GM13976 (cell line): ENCODE measurements around the gene ATXN7.

Source experiments
- DNase-seq: peaks from one replicate; pipeline ENCODE4 v3.0.0; 2012; ENCODE audit warnings: low spot score
- in situ Hi-C: fragments of 300-500 bp; cut with MboI; formaldehyde crosslinking; loops from one replicate; pipeline ENCODE4 v1.12.0; 2022; ENCODE audit warnings: low sequenced_read_pairs, mixed read lengths, inconsistent platforms; ENCODE audit not compliant: unreplicated experiment
- TF ChIP-seq, protein P1 (sequence below): IDR thresholded peaks from 2 replicates; pipeline ENCODE4 v1.5.1; 2012; ENCODE audit warnings: borderline replicate concordance, mild to moderate bottlenecking; ENCODE audit not compliant: insufficient read depth; ENCODE audit errors: extremely low read depth, missing control alignments, control extremely low read depth

Gene ATXN7

DNA sequence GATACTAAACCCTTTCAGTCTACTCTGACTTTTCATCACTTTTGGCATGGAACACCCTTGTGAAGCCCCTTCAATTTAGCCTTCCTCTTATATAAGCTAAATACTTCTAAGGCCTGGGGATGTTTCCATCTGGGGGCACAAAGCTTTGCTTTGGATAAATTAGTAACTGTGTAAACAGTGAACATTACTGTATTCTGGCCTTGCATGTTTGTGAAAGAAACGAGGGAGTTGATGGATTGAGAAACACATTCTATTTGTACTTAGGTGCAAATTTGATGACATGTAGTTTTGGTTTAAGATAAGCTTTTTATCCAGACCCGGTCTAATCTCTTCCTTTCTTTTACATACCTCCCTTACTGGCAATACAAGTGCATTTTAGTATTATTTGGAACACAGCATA lies 139.9 kb downstream of the ATXN7 start:
- no peak for DNase-seq
- in situ Hi-C loops, result no loop called here
- TF ChIP-seq, protein P1, sequence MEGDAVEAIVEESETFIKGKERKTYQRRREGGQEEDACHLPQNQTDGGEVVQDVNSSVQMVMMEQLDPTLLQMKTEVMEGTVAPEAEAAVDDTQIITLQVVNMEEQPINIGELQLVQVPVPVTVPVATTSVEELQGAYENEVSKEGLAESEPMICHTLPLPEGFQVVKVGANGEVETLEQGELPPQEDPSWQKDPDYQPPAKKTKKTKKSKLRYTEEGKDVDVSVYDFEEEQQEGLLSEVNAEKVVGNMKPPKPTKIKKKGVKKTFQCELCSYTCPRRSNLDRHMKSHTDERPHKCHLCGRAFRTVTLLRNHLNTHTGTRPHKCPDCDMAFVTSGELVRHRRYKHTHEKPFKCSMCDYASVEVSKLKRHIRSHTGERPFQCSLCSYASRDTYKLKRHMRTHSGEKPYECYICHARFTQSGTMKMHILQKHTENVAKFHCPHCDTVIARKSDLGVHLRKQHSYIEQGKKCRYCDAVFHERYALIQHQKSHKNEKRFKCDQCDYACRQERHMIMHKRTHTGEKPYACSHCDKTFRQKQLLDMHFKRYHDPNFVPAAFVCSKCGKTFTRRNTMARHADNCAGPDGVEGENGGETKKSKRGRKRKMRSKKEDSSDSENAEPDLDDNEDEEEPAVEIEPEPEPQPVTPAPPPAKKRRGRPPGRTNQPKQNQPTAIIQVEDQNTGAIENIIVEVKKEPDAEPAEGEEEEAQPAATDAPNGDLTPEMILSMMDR, result no peak

DNA sequence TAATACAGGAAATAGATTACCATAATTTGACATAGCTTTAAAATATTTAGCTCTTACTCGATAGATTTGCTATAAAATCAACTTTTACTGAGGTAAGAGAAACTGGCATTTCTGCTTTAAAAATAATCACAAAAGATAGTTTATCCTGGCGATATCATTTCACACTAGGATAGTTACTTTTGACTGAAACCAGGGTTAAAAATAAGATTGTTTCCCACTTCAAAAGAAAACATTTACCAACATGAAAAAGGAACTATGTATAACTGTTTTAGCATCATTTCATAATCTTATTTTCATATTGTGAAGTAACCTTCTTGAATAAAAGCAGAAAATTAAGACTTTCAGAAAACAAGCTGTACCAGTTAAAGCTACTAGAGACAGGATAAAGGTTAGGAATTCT lies 144.3 kb downstream of the ATXN7 start:
- in situ Hi-C loops, result no loop called here
- DNase-seq, result no peak
- TF ChIP-seq, protein P1, result no peak

DNA sequence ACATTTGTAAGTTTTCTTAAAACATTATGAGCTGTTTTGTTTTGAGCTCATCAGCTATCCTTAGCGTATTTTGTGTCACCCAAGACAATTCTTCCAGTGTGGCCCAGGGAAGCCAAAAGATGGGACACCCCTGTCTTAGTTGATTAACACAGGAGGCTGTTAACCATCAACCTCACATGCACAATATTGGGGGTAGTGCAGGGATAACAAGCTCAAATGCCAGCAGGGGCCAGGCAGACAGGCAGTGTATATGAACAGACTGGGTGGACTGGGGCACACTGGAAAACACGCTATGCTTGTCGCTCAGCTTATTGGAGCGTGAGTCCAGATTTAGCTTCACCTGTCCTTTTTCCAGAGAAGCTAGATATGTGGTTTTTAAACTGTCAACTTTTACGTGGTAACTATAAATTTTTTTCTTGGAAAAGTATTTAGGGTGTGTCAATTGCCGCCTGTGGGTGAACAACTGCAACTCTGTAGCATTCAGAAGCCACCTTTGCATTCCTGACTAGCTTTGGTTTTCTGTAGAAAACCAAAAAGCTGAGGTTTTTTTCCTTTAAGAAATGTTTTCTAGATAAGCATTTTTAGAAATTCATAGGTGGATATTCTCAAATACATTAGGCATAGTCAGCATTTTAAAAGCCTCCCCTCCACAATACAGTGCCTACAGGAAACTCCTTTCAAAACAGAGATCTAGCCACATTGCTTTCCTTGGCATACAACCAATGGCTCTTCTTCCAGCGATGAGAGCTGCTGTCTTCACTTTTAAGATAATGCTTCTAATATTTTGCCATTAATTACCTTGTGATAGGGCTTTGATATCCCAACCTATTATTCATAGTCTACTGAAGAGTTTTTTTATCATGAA lies 145.1 kb downstream of the ATXN7 start:
- TF ChIP-seq, protein P1, result no peak
- in situ Hi-C loops, result no loop called here
- DNase-seq, result no peak

DNA sequence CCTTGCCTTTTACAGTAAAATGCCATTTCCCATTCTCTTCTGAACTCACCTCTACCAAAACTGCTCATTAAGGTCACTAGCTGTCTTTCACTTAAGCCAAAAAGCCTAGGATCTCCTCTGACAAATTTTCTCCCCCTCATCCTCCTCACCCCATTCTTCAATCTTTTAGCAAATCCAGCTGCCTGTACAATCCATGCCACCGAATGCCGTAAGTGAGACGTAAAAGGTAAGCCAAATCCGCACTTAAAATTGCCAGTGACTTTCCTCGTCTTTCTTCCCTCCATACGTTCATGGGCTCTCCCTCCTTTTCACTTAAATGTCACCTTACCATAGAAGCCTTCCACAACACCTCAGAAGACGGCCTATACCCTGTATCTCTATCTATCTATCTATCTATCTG lies 145.9 kb downstream of the ATXN7 start:
- in situ Hi-C loops, result no loop called here
- TF ChIP-seq, protein P1, result no peak
- no peak for DNase-seq

DNA sequence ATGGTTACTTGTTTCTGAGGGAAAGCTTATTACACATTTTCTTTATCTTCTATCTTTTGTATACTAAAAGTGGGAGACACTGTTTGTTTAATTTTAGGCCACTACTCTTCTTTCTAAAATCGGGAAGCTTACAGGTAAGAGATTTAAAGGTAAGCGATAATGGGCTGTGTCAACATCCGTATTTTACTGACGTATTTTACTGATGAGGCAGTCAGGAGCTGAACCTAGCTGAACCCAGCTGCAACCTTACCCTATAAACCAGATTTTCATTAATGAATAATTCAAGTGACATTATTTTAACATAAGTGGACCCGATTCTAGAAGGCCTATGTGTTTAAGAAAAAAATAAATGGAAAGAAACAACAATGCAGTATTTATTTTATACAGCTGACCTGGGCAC lies 146.5 kb downstream of the ATXN7 start:
- in situ Hi-C loops, result no loop called here
- TF ChIP-seq, protein P1, result no peak
- DNase-seq, result no peak

DNA sequence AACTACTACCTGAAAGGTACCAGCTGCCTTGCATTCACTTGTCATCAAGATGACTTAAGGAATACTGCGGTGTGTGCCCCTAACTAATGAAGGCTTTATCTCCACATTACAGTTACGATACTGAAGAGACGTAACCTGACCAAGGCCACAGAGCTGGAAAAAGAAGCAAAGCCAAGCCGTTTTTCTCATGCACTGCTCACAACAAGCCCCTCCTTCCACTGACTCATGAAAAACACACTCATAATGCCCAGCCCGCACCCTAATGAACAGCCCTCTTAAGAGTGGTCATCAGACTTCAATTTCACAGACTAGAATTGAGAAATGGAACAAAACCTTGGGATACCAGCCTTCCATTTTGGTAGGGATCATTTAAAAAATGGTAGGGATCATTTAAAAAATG lies 148.0 kb downstream of the ATXN7 start:
- in situ Hi-C loops, result no loop called here
- no peak for DNase-seq
- TF ChIP-seq, protein P1, result no peak
